Glutamatergic neuron (in vitro differentiated cells): ENCODE data around the gene CAMKMT. TPM values are rescaled to one million over a fixed set of nuclear protein-coding genes. Genes with fewer than 3 reads are reported as not detected.

Experiments used
- DNase-seq: peaks from one replicate; pipeline ENCODE4 v3.0.0; 2022
- H3K27ac Mint-ChIP-seq: one replicate; pipeline ENCODE4 v1.8.0; 2020; ENCODE audit warnings: mild to moderate bottlenecking, mixed read lengths, inconsistent platforms; ENCODE audit not compliant: unreplicated experiment
- H3K27me3 Mint-ChIP-seq: one replicate; pipeline ENCODE4 v1.8.0; 2020; ENCODE audit warnings: mild to moderate bottlenecking, moderate library complexity, mixed read lengths, inconsistent platforms; ENCODE audit not compliant: unreplicated experiment
- H3K36me3 Mint-ChIP-seq: one replicate; pipeline ENCODE4 v1.8.0; 2020; ENCODE audit warnings: mild to moderate bottlenecking, mixed read lengths, inconsistent platforms; ENCODE audit not compliant: unreplicated experiment
- H3K4me1 Mint-ChIP-seq: one replicate; pipeline ENCODE4 v1.8.0; 2020; ENCODE audit warnings: mild to moderate bottlenecking, low read depth, mixed read lengths, inconsistent platforms; ENCODE audit not compliant: unreplicated experiment
- H3K4me3 Mint-ChIP-seq: one replicate; pipeline ENCODE4 v1.8.0; 2020; ENCODE audit warnings: mild to moderate bottlenecking, mixed read lengths, inconsistent platforms; ENCODE audit not compliant: unreplicated experiment
- H3K9me3 Mint-ChIP-seq: one replicate; pipeline ENCODE4 v1.8.0; 2020; ENCODE audit warnings: mild to moderate bottlenecking, moderate library complexity, mixed read lengths, inconsistent platforms; ENCODE audit not compliant: unreplicated experiment
- total RNA-seq: library from RNA; stranded (reverse); fragmentation: NEBNext Ultra II Directional; extraction: Animal tissue kit (Norgen Biotek cat#: 25700); gene quantifications from one replicate; pipeline ENCODE4 v1.2.1, GENCODE V29; 2021; ENCODE audit not compliant: unreplicated experiment
- TF ChIP-seq, protein P1 (sequence below): fragments of 200-600 bp; sonication (generic); IDR thresholded peaks from one replicate; pipeline ENCODE4 v1.5.0; 2021; ENCODE audit not compliant: partially characterized antibody, unreplicated experiment

The CAMKMT gene
- total RNA-seq, 1 donor from 2014 or later: 9.6 TPM

GRCh38 chr2:44778221-44778654, 416.5 kb downstream of the CAMKMT start:
- H3K4me1 Mint-ChIP-seq: peaks cover 26% of the 10 kb centered on the region
- TF ChIP-seq, protein P1, sequence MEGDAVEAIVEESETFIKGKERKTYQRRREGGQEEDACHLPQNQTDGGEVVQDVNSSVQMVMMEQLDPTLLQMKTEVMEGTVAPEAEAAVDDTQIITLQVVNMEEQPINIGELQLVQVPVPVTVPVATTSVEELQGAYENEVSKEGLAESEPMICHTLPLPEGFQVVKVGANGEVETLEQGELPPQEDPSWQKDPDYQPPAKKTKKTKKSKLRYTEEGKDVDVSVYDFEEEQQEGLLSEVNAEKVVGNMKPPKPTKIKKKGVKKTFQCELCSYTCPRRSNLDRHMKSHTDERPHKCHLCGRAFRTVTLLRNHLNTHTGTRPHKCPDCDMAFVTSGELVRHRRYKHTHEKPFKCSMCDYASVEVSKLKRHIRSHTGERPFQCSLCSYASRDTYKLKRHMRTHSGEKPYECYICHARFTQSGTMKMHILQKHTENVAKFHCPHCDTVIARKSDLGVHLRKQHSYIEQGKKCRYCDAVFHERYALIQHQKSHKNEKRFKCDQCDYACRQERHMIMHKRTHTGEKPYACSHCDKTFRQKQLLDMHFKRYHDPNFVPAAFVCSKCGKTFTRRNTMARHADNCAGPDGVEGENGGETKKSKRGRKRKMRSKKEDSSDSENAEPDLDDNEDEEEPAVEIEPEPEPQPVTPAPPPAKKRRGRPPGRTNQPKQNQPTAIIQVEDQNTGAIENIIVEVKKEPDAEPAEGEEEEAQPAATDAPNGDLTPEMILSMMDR: no peak
- peak overlapping the region; percentile 76 for H3K27ac Mint-ChIP-seq
- H3K27me3 Mint-ChIP-seq: peaks cover 6% of the 10 kb centered on the region
- DNase-seq: peak; percentile 45
- peaks cover 14% of the 10 kb centered on the region for H3K36me3 Mint-ChIP-seq
- H3K9me3 Mint-ChIP-seq: peaks cover 6% of the 10 kb centered on the region
- peak overlapping the region; percentile 75 for H3K4me3 Mint-ChIP-seq

DNA sequence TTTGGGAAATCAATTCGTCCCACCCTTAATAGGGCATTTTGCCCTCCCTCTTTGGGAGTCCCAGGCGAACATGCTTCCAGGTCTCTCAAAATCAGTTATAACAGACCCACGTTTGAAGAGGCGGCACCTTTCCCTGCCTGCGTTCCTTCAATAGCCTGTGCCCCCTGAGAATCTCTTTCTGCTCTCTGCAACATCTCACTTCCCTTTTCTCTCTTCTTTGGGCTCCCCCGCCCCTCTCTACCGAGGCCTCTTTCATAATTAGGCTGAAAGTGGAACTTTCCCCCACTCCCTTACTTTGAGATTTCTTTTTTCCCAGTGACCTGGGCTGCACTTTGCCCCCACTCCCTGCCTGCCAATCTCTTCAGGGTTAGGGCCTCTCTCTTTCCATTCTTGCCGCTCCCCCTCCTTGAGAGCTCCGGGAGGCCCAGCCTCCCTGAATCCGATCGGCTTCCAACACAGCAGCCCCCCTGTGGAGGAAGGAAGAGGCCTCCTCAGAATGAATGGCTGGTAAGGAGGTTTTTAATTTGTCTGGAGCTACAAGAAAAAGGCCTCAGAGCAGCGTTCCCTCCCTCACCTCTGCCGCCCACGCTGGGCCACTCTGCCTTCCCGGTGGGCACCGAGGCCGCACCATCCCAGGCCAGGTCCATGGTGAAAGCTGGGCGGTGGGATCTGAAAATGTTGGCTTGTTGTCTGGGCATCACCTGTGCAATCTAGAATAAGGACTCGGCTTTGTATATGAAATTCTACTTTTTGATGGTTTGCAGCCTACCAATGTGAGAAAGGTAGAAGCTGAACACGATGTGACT, 417.1 kb downstream of the CAMKMT start:
- peaks cover 14% of the 10 kb centered on the region for H3K36me3 Mint-ChIP-seq
- H3K27ac Mint-ChIP-seq: peak overlapping the region; percentile 28
- peaks cover 20% of the 10 kb centered on the region for H3K4me1 Mint-ChIP-seq
- peak overlapping the region; percentile 68 for H3K4me3 Mint-ChIP-seq
- peaks cover 6% of the 10 kb centered on the region for H3K9me3 Mint-ChIP-seq
- TF ChIP-seq, protein P1: no peak
- peaks cover 6% of the 10 kb centered on the region for H3K27me3 Mint-ChIP-seq
- DNase-seq: no peak

GRCh38 chr2:44779793-44780192, 418.0 kb downstream of the CAMKMT start:
- Mint-ChIP-seq H3K4me3 (no peak overlapping the region), H3K9me3 (peaks cover 6% of the 10 kb centered on the region), H3K27me3 (peaks cover 6% of the 10 kb centered on the region), H3K4me1 (peaks cover 20% of the 10 kb centered on the region), H3K36me3 (peaks cover 14% of the 10 kb centered on the region), H3K27ac (no peak overlapping the region)
- TF ChIP-seq, protein P1: no peak
- no peak for DNase-seq

DNA sequence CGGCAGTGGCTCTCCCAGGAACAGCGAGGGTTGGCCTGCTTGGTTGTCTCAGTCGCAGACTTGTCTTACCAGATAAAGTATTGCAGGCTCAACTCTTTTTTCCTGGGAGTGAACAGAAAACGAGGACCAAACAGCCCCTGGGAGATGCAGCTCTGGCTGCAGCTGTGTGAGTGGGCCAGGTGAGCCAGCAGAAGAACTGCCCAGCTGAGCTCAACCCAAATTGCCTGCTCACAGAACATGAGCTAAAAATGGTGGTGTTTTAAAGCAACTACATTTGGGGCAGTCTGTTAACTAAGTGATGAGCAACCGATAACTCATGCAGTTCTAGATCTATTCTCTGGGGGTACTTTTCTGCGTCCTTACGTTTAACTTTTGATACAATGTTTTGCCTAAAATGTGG, 418.7 kb downstream of the CAMKMT start:
- H3K36me3 Mint-ChIP-seq: peaks cover 14% of the 10 kb centered on the region
- no peak overlapping the region for H3K4me3 Mint-ChIP-seq
- peaks cover 20% of the 10 kb centered on the region for H3K4me1 Mint-ChIP-seq
- TF ChIP-seq, protein P1: no peak
- H3K27me3 Mint-ChIP-seq: peaks cover 6% of the 10 kb centered on the region
- DNase-seq: no peak
- peaks cover 6% of the 10 kb centered on the region for H3K9me3 Mint-ChIP-seq
- no peak overlapping the region for H3K27ac Mint-ChIP-seq

GRCh38 chr2:44785433-44785832, 423.7 kb downstream of the CAMKMT start:
- DNase-seq: no peak
- Mint-ChIP-seq H3K27ac (no peak overlapping the region), H3K27me3 (peaks cover 9% of the 10 kb centered on the region), H3K4me1 (no peaks in the 10 kb centered on the region), H3K36me3 (peaks cover 21% of the 10 kb centered on the region), H3K4me3 (no peak overlapping the region), H3K9me3 (peaks cover 5% of the 10 kb centered on the region)
- TF ChIP-seq, protein P1: no peak
